Peyer's patch (tissue), 4 donors: ENCODE data around the gene ATP13A4.

Experiments used
- POLR2A ChIP-seq, 2 donors: fragments of 450-650 bp; IDR thresholded peaks; one replicate each; pipeline ENCODE4 v1.5.1; 2017; ENCODE audit warnings: antibody characterized with exemption in 2 of 2, mild to moderate bottlenecking in 2 of 2, moderate library complexity in 2 of 2
- TF ChIP-seq, protein P1 (sequence below), 6 experiments: fragments of 450-650 bp in 4 of 6; fragments of 200-600 bp in 2 of 6; sonication (generic) in 1 of 6; IDR thresholded peaks; one replicate each; pipeline ENCODE4 v1.5.1; 2017 to 2019; ENCODE audit warnings: antibody characterized with exemption in 6 of 6, mild to moderate bottlenecking in 3 of 6, moderate library complexity in 1 of 6

DNA sequence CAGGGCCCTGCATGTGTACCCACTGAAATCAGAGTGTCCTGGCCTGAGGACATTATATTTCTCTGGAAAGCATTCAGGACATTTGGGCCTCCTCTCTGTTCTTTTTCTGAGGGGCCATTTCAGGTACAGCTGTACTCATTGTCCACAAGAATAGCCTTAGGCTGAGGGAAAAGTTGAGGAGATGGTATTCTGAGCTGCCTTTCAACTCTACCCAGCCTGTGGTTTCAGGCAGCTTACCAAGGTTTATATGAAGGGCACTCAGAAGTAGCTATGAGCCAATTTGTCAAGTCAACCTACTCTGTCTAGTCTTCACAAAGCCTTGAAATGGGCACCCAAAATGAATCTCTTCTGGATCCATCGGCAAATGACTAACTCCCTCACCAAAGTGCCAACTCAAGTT, 9.4 kb downstream of the ATP13A4 start:
- no peak for TF ChIP-seq POLR2A (IDR thresholded peaks at IDR 0.05)
- TF ChIP-seq, protein P1, sequence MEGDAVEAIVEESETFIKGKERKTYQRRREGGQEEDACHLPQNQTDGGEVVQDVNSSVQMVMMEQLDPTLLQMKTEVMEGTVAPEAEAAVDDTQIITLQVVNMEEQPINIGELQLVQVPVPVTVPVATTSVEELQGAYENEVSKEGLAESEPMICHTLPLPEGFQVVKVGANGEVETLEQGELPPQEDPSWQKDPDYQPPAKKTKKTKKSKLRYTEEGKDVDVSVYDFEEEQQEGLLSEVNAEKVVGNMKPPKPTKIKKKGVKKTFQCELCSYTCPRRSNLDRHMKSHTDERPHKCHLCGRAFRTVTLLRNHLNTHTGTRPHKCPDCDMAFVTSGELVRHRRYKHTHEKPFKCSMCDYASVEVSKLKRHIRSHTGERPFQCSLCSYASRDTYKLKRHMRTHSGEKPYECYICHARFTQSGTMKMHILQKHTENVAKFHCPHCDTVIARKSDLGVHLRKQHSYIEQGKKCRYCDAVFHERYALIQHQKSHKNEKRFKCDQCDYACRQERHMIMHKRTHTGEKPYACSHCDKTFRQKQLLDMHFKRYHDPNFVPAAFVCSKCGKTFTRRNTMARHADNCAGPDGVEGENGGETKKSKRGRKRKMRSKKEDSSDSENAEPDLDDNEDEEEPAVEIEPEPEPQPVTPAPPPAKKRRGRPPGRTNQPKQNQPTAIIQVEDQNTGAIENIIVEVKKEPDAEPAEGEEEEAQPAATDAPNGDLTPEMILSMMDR (IDR thresholded peaks at IDR 0.05) = no peak
